IPS DF 4.7 (cell line): Measurements from ENCODE around the gene DNASE1L2.
"Not testable (repeated sequence)": the region's sequence is repeated elsewhere in the genome, so short reads cannot be mapped to it uniquely, and the experiment has no call there.

Source experiments
- DNase-seq: peaks from one replicate; pipeline ENCODE4 v3.0.0-alpha.2; 2013; ENCODE audit warnings: low spot score; ENCODE audit errors: extremely low read depth

Gene DNASE1L2

DNA sequence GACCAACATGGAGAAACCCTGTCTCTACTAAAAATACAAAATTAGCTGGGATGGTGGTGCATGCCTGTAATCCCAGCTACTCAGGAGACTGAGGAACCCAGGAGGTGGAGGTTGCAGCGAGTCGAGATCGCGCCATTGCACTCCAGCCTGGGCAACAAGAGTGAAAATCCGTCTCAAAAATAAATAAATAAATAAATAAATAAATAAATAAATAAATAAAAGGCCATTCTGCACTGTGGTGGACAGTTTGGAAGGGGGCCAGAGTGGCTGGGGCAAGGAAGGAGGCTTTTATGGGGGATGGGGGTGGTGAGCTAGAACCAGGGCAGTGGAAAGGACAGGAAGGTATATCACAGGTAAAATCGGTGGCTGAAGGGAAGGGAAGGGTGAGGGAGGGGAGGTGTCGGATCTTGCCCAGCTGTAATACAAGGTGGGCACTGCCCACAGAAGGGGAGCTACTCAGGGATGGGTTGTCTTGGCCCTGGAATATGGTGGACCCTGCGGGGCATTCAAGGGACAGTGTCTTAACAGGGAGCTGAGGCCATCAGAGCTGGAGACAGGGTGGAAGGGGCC lies 33.0 kb upstream of the DNASE1L2 start:
- not testable (repeated sequence) for DNase-seq

DNA sequence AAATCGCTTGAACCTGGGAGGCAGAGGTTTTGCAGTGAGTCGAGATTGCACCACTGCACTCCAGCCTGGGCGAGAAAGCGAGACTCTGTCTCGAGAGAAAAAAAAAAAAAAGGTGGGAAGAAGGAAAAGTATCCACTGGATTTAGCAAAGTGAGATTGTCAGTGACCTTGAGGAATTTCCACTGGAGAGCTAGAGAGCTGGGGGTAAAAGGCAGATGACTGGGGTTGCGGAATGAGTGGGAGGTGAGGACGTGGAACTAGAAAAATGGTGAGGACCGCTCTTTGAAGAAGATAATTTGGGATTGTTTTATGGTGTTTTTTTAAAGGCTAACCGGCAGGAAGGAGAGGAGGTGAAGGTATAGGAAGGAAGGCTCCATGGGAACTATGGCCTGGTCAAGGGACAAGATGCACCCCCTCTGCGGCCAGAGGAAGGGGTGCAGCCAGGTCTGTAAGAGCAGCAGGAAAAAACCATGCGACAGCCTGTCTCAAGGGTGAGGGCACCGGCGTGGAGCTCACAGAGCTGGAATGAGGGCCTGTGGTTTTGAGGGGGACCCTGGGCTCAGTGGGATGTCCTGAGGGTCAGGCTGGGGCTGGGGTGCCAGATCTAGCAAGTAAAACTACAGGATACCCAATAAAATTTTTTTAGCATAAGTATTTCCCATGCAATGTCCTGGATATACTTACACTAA lies 31.7 kb upstream of the DNASE1L2 start:
- no peak for DNase-seq

DNA sequence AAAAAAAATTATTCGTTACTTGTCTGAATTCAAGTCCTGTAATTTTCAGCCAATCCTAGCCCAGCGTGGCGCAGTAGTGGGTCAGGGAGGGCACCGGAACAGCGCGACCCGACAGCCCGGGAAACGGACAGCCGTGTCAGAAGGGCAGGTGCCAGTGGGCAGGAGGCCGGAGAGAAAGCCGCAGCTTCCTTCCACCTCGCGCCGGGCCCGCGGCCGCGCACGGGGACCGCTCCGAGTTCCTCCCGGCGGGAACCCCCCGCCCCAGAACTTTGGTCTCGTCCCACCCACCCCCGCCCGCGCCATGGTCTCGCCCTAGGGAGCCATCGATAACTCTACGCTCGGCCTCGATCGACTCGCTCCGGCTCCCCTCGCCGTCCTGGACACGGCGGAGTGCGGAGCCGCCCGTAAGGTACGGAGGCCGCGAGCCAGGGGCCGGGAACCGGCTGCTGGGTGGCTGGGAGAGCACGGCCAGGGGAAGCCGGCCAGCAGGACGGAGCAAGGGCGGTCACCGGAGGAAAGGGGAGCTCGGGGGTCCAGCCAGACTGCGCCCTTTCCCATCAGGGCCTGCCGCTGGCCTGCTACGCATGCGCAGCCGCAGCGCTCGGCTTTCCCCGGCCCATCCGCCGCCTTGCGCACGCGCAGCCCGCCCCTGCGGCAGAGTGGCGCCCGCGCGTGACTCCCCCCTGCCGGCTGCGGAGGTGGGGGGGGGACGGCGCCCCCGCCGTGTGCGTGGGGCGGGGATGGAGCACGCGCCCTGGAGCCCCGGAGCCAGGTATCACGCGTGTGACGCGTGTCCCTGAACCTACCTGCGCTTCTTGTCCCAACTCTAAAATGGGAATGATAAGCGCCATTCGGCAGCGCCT lies 30.9 kb upstream of the DNASE1L2 start, which contains the start of gene MLST8:
Gene MLST8 (plus strand): TSS at position 351 of the 863 bp plus-strand sequence. CDS start 632 bp downstream, outside the sequence.
- no peak for DNase-seq

DNA sequence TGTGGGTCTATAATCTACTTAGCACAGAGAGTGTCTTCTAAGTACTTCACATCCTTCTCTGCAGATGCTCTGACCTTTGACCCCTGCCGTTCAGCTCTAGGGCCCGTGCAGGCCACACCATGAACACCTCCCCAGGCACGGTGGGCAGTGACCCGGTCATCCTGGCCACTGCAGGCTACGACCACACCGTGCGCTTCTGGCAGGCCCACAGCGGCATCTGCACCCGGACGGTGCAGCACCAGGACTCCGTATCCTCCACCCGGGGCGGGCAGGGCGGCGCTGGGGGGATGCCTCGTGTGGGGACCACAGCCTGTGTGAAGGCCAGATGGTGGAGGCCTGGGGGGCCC lies 30.3 kb upstream of the DNASE1L2 start:
- no peak for DNase-seq

DNA sequence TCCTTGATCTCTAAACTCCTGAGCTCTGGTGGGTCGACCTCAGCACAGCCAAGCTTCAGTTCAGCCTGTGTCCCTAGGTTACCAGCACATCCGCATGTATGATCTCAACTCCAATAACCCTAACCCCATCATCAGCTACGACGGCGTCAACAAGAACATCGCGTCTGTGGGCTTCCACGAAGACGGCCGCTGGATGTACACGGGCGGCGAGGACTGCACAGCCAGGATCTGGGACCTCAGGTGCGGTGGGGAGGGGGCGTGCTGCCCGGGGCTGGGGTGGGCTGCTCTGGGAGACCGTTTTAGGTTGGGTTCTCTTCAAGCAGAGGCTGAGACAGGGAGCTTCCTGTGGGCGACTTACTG lies 29.8 kb upstream of the DNASE1L2 start:
- no peak for DNase-seq

DNA sequence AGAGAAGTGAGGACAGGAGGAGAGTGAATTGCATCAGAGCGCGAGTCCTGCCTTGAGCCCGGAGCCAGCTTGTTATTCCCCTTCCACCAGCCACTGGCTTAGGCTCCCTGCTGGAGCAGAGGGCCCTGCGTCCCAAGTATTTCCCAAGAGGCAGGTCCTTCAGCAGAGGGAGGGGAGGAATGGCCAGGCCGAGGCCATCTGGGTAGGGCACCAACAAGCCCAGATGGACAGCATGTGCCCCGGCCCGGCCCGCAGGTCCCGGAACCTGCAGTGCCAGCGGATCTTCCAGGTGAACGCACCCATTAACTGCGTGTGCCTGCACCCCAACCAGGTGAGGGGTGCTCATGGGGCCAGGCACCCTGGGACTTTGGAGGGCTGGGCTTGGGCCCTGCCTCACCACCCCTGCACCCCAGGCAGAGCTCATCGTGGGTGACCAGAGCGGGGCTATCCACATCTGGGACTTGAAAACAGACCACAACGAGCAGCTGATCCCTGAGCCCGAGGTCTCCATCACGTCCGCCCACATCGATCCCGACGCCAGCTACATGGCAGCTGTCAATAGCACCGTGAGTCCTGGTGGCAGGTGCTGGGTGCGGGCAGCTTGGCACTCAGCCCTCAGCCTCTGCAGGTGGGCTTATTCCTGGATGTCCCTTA lies 29.3 kb upstream of the DNASE1L2 start:
- no peak for DNase-seq

DNA sequence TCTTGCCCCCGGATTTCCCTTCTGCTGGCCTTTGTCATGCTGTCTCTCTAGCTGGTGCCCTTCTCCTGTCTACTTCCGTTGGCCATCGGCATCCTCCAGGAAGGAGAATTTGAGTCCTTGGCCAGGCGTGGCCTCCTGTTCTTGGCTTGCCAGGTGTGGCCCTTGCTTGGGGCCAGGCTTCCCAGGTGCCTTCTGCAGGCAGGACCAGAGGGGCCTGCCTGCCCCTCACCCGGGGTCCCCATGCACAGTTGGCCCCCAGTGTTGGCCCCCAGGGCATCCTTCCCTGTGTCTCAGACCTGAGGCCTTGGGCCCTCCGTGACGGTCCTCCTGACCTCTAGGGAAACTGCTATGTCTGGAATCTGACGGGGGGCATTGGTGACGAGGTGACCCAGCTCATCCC lies 28.4 kb upstream of the DNASE1L2 start:
- no peak for DNase-seq

DNA sequence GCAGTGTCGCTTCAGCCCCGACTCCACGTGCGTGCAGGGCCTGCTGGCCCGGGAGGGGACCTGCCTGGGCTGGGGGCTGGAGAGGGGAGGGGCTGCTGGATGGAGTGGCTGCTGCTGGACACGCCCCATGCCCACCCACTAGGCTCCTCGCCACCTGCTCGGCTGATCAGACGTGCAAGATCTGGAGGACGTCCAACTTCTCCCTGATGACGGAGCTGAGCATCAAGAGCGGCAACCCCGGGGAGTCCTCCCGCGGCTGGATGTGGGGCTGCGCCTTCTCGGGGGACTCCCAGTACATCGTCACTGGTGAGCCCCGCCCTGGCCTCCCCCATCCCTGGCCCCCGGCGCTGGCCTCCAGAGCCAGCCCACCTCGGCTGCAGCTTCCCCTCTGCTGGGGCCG lies 27.9 kb upstream of the DNASE1L2 start:
- DNase-seq = no peak

DNA sequence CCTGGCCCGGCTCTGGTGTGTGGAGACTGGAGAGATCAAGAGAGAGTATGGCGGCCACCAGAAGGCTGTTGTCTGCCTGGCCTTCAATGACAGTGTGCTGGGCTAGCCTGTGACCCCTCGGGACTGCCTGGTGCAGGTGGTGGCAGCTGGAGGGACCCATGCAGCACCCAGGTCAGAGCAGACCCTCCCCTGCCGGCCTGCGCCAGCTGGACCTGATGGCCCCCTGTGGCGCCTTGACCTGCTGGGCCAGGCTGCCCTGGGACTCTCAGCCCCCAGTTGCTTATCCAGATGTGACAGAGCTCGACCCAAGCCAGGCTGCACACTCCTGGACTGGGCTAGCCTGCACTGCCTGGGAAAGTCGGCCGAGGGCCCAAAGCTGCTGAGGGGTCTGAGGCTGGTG lies 27.5 kb upstream of the DNASE1L2 start:
- DNase-seq = no peak

DNA sequence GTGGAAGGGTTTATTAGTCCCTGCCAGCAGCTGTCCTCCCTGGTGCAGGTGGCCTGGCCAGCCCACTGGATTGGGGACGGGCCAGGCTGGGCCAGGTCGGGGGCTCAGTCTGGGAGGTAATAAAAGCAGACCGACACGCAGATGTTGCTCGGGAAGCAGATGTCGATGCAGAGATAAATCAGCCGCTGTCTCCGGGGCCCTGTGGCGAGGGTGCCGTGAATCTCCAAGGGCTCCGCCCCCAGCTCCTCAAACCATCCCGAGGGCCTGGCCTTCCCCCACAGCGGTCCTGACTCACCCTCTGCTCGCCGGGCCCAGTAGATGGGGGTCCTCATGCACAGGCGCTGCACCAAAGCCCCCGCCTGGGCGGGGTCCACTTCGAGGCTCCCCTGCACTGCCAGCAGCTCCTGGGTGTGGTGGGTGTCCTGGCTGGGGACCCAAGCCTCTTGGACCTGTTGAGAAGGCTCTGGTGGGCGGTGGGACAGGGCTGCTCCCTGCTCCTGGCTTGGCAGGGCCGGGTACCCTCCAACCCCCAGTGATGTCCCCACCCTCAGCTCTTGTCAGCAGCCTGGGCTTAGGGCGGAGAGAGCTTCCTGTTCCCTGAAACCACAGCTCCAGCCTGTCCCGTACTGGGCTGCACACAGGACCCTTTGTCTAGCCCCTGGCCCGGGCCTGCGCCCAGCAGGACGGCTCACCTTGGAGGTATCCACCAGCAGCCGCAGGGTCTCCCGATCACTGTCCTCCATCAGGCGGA lies 26.8 kb upstream of the DNASE1L2 start:
- DNase-seq = no peak

DNA sequence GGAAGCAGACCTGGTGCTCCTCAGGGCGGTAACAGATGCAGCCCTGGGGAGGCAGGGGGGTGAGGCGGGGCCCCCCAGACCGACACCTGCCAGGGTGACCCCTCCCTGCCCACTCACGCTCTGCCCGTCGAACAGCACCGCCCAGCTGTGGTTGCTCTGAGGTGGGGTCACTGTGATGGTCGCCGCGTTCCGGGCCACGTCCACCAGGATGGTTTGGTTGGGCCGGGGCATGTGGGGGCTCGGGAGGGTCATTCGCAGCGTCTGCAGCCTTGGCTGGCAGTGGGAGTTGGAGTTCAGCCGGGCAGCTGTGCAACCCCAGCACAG lies 26.3 kb upstream of the DNASE1L2 start:
- DNase-seq = no peak

DNA sequence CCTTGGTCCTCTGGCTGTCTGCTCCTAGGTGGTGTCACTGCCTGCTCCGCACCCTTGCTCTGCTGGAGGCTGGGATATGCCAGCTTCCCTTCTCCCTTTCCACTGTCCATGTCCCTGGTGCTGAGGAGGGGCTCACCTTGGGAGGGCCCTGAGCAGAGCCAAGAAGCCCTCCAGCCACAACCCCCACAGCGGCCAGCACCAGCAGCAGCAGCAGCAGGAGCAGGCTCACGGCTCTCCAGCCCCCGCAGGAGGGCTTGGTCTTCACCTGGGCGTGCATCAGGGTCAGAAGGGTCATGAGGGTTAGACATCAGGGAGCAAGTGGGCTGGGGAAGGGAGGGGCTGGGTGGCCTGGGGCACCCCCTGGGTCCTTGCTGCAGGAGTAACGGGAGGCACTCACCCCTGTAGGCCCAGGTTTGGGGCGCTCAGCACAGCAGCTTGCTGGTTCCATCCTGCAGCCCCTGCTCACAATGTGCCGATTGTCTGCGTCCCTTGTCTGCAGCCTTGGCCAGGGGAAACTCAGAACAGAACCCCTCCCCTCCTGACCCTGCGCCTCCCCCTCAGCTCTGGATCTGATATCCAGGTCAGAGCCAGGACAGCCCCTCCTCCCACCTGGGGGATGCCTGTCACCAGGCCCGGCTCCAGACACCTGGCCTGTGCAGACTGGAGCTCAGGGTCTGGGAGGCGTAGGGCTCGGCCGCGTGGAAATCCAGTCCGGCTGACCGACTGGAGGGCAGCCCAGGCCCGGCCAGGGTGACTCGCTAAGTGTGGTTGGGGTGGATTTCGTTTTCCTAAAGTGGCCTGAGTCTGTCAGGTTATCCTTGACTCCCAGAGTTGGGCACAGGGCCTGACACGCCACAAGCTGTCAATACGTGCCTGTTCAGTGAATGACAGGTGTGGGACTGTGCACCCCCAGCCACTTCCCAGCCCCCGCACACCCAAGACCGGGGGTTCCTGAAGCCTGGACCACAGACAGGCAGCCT lies 25.6 kb upstream of the DNASE1L2 start, which contains the start of gene BRICD5:
Gene BRICD5 (minus strand): TSS at position 478 of the 980 bp plus-strand sequence. CDS start 30 bp downstream, at position 448.
- no peak for DNase-seq

DNA sequence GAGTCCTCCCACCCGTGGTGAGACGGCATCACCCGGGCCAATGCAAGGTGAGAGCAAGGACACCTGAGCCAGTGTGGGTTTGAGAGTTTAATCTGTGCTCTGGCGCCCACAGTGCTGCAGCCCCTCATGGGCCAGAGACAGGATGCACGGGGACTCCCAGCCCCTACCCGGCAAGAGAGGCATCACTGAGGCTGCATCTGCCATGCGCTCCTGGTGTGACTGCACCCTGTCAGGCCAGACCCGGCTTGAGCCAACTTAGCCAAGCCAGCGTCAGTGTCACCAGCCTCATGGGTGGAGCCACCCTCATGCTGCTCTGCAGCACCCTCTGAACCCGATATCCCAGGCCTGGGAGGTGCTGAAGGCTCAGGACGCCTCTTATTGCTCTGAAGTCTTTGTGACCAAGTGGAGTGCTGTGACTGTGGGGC lies 24.3 kb upstream of the DNASE1L2 start:
- DNase-seq = no peak

DNA sequence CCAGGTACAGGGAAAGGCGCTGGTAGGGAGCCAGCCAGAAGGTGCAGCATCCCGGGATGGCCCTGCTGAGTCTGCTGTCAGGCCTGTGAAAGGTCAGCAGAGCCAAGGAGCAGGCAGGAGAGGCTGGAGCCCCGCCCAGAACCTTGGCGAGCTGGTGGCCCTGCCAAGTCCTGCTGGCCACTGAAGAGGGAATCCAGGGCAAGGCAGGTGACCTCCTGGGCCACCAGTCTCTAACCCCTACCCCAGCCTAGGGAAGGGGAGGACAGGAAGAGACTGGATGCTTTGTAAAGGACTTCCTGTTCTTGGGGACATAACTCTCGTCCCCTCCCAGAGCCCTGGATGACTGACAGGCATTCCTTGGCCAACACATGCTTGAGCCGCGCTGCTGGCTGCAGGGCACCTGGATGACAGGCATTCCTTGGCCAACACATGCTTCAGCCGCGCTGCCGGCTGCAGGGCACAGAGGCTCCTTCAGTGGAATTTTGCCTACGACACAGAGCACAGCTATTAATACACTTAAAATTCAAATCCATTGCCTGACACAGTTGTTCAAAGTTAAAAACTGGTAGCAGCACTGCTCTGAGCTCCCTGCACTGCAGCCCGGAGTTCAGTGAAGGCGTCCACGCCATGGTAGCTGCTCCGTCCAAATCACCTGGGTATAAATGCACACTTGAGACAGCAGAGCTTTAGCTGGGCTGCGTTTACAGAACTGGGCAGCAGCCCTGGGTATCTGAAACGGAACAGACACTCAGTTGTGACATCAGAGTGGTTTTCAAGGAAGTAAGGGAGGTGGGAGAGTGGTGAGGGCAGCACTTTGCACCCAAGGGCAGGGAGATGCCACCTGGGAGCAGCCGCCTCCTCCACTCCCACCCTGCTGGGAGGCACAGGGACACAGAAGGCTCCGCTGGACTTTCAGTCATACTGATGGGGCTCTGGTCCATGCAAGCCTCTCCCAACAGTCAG lies 23.6 kb upstream of the DNASE1L2 start:
- DNase-seq = no peak

DNA sequence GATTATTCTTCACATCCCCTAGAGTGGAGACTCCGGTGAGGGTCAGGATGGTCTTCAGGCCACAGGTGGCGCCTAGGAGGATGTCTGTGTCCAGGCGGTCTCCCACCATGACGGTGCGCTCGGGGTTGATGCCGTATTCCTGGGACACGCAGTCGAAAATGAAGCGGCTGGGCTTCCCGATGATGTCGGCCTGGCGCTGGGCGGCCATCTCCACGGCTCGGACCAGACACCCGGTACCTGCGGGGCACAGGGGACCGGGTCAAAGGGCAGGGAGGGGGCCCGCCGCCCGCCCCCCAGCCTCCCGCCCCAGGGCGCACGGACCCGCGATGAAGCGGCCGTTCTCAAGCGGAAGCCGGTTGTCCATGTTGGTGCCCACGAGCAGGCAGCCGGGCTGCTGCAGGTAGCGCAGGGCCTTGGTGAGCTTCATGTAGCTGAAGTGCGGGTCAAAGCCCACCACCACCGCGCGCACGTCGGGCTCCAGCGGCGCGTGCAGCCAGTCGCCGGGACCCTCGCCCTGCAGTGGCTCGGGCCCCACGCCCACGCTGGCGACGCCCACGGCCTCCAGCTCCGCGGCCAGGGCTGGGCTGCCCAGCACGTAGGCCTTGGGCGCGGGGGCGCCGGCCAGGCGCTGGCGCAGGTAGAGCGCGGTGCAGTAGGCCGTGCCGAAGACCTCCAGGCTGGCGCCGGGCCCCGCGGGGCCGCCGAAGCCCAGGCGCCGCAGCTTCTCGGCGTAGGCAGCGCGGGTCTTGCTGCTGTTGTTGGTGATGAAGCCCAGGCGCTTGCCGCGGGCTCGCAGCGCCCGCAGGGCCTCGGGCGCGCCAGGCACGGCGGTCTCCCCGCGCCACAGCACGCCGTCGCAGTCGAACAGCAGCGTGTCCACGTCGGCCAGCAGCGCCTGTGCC lies 22.2 kb upstream of the DNASE1L2 start:
- no peak for DNase-seq

DNA sequence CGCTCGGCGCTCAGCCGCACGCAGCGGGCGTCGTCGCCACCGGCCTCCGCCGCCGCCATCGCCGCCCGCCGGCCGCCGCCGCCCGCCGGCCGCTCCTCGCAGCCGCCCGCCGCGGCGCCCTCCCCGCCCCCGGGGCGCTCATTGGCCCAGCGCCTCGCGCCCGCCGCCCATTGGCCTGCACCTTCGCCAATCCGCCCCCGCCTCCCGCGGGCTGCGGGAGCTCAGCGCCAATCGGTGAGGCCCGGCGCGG lies 21.6 kb upstream of the DNASE1L2 start, which contains the start of gene PGP:
Gene PGP (minus strand): TSS at position 122 of the 250 bp plus-strand sequence. CDS start 63 bp downstream, at position 59.
- no peak for DNase-seq

DNA sequence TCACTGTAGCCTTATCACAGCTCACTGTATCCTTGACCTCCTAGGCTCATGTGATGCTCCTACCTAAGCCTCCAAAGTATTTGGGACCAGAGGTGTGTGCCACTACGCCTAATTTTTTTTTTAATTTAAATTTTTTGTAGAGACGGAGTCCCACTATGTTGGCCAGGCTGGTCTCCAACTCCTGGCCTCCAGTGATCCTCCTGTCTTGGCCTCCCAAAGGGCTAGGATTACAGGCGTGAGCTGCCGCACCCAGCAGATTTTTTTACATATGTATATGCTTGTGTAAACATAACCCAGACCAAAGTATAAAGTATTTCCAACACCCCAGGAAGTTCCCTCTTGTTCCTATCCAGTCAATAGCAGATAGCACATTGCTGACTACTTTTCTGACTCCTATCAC lies 19.9 kb upstream of the DNASE1L2 start:
- no peak for DNase-seq
